ENCODE data around the gene TRAF4.

- no peak for TF ChIP-seq CTCF (IDR thresholded peaks at IDR 0.05)
- TF ChIP-seq POLR2A (IDR thresholded peaks at IDR 0.05), result no peak
Measured at GRCh38 chr17:28773736-28774135, 29.9 kb downstream of the TRAF4 start.

Data from testis (tissue), 2 donors.